Fibroblast of villous mesenchyme (primary cell): ENCODE data around the gene NKTR. TPM values are rescaled to one million over a fixed set of nuclear protein-coding genes. Genes with fewer than 3 reads are reported as not detected.
A peak's percentile ranks its signal among the peaks of the same experiment; 100 is the strongest.
"Not testable (repeated sequence)": the region's sequence is repeated elsewhere in the genome, so short reads cannot be mapped to it uniquely, and the experiment has no call there.

Experiments used
- DNase-seq: peaks from one replicate; pipeline ENCODE4 v3.0.0-alpha.2; 2010; ENCODE audit warnings: low read depth
- H3K4me3 ChIP-seq: 2 replicates; pipeline ENCODE4 v1.5.1; 2011; ENCODE audit warnings: low read depth, mild to moderate bottlenecking, low read length
- total RNA-seq: library from RNA; depleted of rRNA; stranded (reverse); fragments of >200 nt; gene quantifications from 2 replicates; pipeline ENCODE4 v1.2.3, GENCODE V29; 2012
- TF ChIP-seq, protein P1 (sequence below): IDR thresholded peaks from 2 replicates; pipeline ENCODE4 v1.5.1; 2012; ENCODE audit warnings: low read depth, mild to moderate bottlenecking, low read length; ENCODE audit not compliant: insufficient read depth

NKTR gene
- total RNA-seq, 1 donor = 82.9 TPM

DNA sequence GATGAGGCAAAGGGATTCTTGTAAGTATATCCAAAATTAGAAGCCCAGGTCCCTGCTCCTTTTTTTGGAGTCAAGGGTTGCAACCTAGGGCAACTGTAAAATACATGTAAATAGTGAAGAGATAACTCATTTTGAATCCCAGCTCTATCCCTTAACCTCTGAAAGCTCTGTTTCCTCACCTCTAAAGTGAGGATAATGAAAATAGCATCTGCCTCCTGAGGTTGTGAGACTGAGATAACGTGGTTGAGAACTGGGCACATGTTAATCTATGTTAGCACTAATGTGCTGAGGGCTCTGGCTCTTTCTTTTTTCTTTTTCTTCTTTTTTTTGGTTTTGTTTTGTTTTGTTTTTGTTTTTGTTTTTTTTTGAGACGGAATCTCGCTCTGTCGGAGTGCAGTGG, 4.8 kb upstream of the NKTR start:
- TF ChIP-seq, protein P1, sequence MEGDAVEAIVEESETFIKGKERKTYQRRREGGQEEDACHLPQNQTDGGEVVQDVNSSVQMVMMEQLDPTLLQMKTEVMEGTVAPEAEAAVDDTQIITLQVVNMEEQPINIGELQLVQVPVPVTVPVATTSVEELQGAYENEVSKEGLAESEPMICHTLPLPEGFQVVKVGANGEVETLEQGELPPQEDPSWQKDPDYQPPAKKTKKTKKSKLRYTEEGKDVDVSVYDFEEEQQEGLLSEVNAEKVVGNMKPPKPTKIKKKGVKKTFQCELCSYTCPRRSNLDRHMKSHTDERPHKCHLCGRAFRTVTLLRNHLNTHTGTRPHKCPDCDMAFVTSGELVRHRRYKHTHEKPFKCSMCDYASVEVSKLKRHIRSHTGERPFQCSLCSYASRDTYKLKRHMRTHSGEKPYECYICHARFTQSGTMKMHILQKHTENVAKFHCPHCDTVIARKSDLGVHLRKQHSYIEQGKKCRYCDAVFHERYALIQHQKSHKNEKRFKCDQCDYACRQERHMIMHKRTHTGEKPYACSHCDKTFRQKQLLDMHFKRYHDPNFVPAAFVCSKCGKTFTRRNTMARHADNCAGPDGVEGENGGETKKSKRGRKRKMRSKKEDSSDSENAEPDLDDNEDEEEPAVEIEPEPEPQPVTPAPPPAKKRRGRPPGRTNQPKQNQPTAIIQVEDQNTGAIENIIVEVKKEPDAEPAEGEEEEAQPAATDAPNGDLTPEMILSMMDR = no peak
- H3K4me3 ChIP-seq = no peak overlapping the region
- no peak for DNase-seq

GRCh38 chr3:42597098-42597497, 3.4 kb upstream of the NKTR start:
- not testable (repeated sequence) for H3K4me3 ChIP-seq, DNase-seq

DNA sequence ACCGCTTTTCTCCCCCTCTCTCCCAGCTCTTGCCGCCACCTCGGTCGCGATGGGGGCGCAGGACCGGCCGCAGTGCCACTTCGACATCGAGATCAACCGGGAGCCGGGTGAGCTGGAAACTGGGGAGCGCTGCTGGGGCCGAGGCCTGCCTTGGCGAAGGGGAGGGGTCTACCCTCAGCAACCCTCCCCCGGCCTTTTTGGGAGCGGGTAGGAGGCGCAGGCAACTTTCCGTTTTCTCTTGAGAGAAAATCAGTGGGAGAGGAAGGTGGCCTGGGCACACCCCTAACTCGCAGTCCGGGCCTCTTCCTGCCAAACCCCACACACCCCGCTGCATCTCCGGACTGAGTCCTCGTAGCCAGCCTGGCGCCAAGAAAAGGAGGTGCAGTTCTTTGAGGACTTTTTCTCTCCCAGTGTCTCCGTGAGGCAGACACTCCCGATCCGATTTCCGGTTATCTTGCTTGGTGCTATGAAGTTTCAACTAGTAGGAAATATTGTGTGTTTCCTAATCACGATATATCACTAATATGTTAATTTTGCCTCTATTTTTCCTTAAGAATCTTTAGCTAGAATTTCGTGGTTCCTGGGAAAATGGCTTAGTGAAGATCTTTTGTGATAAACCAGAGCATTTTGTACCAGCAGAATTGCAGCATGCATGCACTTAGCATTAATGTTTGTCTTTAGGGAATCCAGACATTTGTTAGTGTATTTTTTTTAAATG, 631 bp downstream of the NKTR start:
- H3K4me3 ChIP-seq = peak overlapping the region; percentile 90
- DNase-seq = peak; percentile 76
- TF ChIP-seq, protein P1 = peak; percentile 26

DNA sequence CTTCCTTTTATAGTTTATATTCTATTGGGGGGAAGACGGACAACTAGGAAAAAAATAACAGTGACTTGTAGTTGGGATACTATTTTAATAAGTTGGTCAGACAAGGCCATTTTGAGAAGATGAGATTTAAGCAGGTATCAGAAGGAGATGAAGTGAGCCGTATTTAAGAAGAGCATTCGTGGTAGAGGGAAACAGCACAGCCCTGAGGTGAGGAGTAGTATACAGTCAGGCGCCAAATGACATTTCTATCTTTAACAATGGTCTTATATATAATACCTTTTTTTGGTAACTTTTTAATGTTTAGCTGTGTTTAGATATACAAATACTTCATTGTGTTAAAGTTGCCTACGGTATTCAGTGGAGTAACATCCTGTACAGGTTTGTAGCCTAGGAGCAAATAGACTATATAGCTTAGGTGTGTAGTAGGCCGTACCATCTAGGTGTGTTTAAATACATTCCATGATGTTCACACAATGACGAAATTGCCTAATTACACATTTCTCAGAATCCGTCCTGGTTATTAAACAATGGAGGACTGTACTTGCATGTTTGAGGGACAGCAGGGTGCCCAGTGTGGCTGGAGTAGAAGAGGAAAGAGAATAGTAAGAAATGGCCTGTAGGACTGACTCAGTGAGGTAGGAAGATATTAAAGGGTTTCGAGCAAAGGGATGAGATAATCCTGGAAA, 1.6 kb downstream of the NKTR start:
- TF ChIP-seq, protein P1 = peak; percentile 25
- H3K4me3 ChIP-seq = peak overlapping the region; percentile 90
- DNase-seq = no peak

GRCh38 chr3:42602961-42603360, 2.5 kb downstream of the NKTR start:
- no peak overlapping the region for H3K4me3 ChIP-seq
- TF ChIP-seq, protein P1 = no peak
- DNase-seq = no peak

- DNase-seq = peak; percentile 18
- TF ChIP-seq, protein P1 = no peak
- no peak overlapping the region for H3K4me3 ChIP-seq
Observed at GRCh38 chr3:42605546-42606173, 5.2 kb downstream of the NKTR start.

- peak; percentile 48 for DNase-seq
- TF ChIP-seq, protein P1 = no peak
- H3K4me3 ChIP-seq = no peak overlapping the region
Observed at GRCh38 chr3:42608581-42608980, 8.1 kb downstream of the NKTR start.
